Measurements from ENCODE around the gene NXPH1. TPM values are rescaled to one million over a fixed set of nuclear protein-coding genes. Genes with fewer than 3 reads are reported as not detected.

NXPH1 gene
- total and polyA plus RNA-seq, 4 experiments from 2014 or later = not detected

DNA sequence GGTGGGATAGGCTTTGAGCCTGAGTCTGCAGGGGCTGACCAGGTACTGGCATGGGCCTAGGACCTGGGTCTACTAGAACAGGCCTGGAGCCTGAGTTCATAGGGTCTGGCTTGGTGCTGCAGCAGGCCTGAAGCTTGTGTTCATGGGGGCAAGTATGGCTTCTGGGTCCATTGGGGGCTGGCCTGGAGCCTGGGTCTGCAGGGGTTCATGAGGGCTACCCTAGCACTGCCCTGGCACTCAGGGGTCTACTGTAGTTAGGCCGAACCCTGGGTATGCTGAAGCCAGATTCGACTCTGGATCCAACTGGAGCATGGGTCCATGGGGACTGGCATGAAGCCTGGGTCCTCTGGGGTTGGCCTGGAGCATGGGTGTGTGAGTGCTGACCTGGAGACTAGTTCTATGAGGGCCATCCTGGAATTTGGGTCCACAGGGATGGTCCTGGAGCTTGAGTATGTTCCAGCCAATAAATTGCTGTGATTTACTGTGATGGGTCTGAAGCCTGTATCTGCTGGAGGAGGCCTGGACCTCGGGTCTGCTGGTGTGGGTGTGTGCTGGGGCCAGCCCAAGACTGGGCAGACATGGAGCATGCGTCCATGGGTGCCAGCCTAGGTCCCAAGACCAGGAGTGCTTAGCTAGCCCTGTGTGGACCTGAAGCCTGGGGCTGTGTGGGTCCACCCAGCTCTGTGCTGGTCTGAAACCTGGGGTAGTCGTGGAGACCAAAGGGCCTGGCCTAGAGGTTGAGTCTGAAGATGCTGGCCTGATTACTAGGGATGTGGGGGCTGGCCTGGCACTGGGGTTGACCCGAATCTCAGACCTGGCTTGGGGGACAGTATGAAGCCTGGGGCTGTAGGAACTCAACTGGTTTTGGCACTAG lies 235.5 kb downstream of the NXPH1 start:
- Histone ChIP-seq H3K4me1 (ENCODE audit: insufficient read depth, low read length) (no peaks in the 10 kb centered on the region), H3K27me3 (ENCODE audit: insufficient read depth, low read length) (no peaks in the 10 kb centered on the region), H3K27ac (ENCODE audit: low read depth, low read length) (no peak overlapping the region), H3K36me3 (ENCODE audit: insufficient read depth, low read length) (no peaks in the 10 kb centered on the region), H3K4me3 (ENCODE audit: low read length in 2 of 2) (no peak overlapping the region), H3K9me3 (ENCODE audit: control insufficient read depth in 1 of 2, low read length in 2 of 2) (no peaks in the 10 kb centered on the region)
- DNase-seq = no peak
- CTCF ChIA-PET (ENCODE audit: partially characterized antibody) = no interaction called here
- H3K9me3 Mint-ChIP-seq = peaks cover 0 to 19% (median 8%) of the 10 kb centered on the region in 8 donors
- no peak overlapping the region for H3K27ac Mint-ChIP-seq
- H3K27me3 Mint-ChIP-seq = no peaks in the 10 kb centered on the region
- no peaks in the 10 kb centered on the region for H3K36me3 Mint-ChIP-seq
- H3K4me3 Mint-ChIP-seq = no peak overlapping the region
- POLR2A ChIA-PET (ENCODE audit: partially characterized antibody) = no interaction called here
- no peaks in the 10 kb centered on the region for H3K4me1 Mint-ChIP-seq
- intact Hi-C loops (cut with micrococcal nuclease) = no loop called here

GRCh38 chr7:8669501-8669851 lies 236.1 kb downstream of the NXPH1 start:
- ChIA-PET CTCF (ENCODE audit: partially characterized antibody) (no interaction called here), POLR2A (ENCODE audit: partially characterized antibody) (no interaction called here)
- H3K4me3 Mint-ChIP-seq = no peak overlapping the region
- H3K36me3 ChIP-seq (ENCODE audit: insufficient read depth, low read length) = no peaks in the 10 kb centered on the region
- no peaks in the 10 kb centered on the region for H3K27me3 Mint-ChIP-seq
- H3K27ac ChIP-seq (ENCODE audit: low read depth, low read length) = no peak overlapping the region
- no peaks in the 10 kb centered on the region for H3K4me1 Mint-ChIP-seq
- H3K4me1 ChIP-seq (ENCODE audit: insufficient read depth, low read length) = no peaks in the 10 kb centered on the region
- H3K27ac Mint-ChIP-seq = no peak overlapping the region
- H3K27me3 ChIP-seq (ENCODE audit: insufficient read depth, low read length) = no peaks in the 10 kb centered on the region
- H3K9me3 Mint-ChIP-seq = peaks cover 0 to 20% (median 9%) of the 10 kb centered on the region in 8 donors
- H3K9me3 ChIP-seq (ENCODE audit: control insufficient read depth in 1 of 2, low read length in 2 of 2) = no peaks in the 10 kb centered on the region
- no peak overlapping the region for H3K4me3 ChIP-seq (ENCODE audit: low read length in 2 of 2)
- no peaks in the 10 kb centered on the region for H3K36me3 Mint-ChIP-seq
- no peak for DNase-seq
- intact Hi-C loops (cut with micrococcal nuclease) = no loop called here

DNA sequence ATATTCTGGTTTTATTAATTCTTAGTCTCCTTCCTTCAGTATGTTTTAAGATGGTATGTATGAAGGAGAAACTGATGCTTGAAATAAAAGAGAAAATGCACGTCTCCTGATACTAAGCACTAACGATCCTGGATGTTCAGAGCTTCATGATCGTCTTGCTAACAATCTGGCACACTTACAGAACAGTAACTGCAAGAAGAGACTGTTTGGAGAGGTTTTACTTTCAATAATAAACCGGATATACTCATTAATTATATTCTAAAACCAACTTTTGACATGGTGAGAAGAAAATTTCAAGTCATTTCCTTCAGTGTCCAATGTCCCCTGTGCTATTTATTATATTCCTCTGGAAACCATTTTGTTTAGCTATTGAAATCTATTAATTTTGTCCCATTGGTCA lies 251.0 kb downstream of the NXPH1 start:
- POLR2A ChIA-PET (ENCODE audit: partially characterized antibody) = no interaction called here
- no peaks in the 10 kb centered on the region for H3K4me1 ChIP-seq (ENCODE audit: insufficient read depth, low read length)
- intact Hi-C loops (cut with micrococcal nuclease) = no loop called here

DNA sequence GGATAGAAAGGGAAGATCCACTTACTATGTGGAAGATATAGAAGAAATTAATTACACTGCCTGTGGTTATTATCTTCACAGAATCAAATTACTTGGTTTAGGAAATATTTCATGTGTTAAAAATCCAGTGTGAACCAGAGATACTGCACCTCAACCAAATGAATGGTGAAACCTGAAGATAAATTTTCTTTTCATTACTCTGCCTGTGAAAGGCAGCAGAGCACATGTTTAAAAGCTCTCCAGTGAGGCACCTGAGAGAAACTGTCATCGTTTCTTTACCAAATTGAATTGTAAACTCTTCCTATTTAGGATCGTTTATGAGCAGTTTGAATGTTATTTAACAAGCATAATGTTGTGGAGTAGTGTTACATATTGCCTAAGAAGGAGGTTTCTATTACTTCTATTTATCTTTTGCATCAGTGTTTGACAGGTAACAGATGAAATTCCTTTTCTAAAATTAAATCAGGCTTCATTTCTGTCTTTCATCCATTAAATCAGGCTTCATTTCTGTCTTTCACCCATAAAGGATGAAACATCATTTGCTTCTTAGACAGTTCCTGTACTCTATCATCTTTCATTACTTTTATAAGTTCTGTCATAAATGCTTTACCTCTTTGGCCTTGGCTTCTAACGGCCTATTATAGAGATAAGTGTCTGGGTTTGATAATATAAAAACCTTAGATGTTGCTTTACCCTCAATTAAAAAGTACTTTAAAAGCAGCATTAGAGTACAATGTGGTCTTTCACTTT lies 266.6 kb downstream of the NXPH1 start:
- no peaks in the 10 kb centered on the region for H3K36me3 Mint-ChIP-seq
- H3K9me3 Mint-ChIP-seq = peaks cover 0 to 5% (median 0%) of the 10 kb centered on the region in 8 donors

More for the DNA sequence above, 251.0 kb downstream of the NXPH1 start:
- Histone ChIP-seq H3K4me3 (ENCODE audit: low read length in 2 of 2) (no peak overlapping the region), H3K27me3 (ENCODE audit: insufficient read depth, low read length) (no peaks in the 10 kb centered on the region), H3K27ac (ENCODE audit: low read depth, low read length) (no peak overlapping the region), H3K36me3 (ENCODE audit: insufficient read depth, low read length) (no peaks in the 10 kb centered on the region), H3K9me3 (ENCODE audit: control insufficient read depth in 1 of 2, low read length in 2 of 2) (no peaks in the 10 kb centered on the region)
- CTCF ChIA-PET (ENCODE audit: partially characterized antibody) = no interaction called here
- H3K27ac Mint-ChIP-seq = no peak overlapping the region
- no peak overlapping the region for H3K4me3 Mint-ChIP-seq
- H3K4me1 Mint-ChIP-seq = no peaks in the 10 kb centered on the region
- no peaks in the 10 kb centered on the region for H3K36me3 Mint-ChIP-seq
- no peak for DNase-seq
- H3K9me3 Mint-ChIP-seq = peaks cover 0 to 4% (median 0%) of the 10 kb centered on the region in 8 donors
- no peaks in the 10 kb centered on the region for H3K27me3 Mint-ChIP-seq

GRCh38 chr7:8702807-8703206 lies 269.4 kb downstream of the NXPH1 start:
- Mint-ChIP-seq H3K27ac (no peak overlapping the region), H3K4me3 (no peak overlapping the region), H3K4me1 (no peaks in the 10 kb centered on the region), H3K9me3 (peaks cover 0 to 2% (median 0%) of the 10 kb centered on the region in 8 donors), H3K27me3 (no peaks in the 10 kb centered on the region), H3K36me3 (no peaks in the 10 kb centered on the region)
- H3K36me3 ChIP-seq (ENCODE audit: insufficient read depth, low read length) = no peaks in the 10 kb centered on the region
- H3K9me3 ChIP-seq (ENCODE audit: control insufficient read depth in 1 of 2, low read length in 2 of 2) = no peaks in the 10 kb centered on the region
- H3K4me1 ChIP-seq (ENCODE audit: insufficient read depth, low read length) = no peaks in the 10 kb centered on the region
- ChIA-PET POLR2A (ENCODE audit: partially characterized antibody) (no interaction called here), CTCF (ENCODE audit: partially characterized antibody) (no interaction called here)
- no peak overlapping the region for H3K27ac ChIP-seq (ENCODE audit: low read depth, low read length)
- DNase-seq = no peak
- H3K4me3 ChIP-seq (ENCODE audit: low read length in 2 of 2) = no peak overlapping the region
- intact Hi-C loops (cut with micrococcal nuclease) = no loop called here
- H3K27me3 ChIP-seq (ENCODE audit: insufficient read depth, low read length) = no peaks in the 10 kb centered on the region

More for the DNA sequence above, 266.6 kb downstream of the NXPH1 start:
- Histone ChIP-seq H3K4me1 (ENCODE audit: insufficient read depth, low read length) (no peaks in the 10 kb centered on the region), H3K27ac (ENCODE audit: low read depth, low read length) (no peak overlapping the region), H3K36me3 (ENCODE audit: insufficient read depth, low read length) (no peaks in the 10 kb centered on the region), H3K9me3 (ENCODE audit: control insufficient read depth in 1 of 2, low read length in 2 of 2) (no peaks in the 10 kb centered on the region), H3K27me3 (ENCODE audit: insufficient read depth, low read length) (no peaks in the 10 kb centered on the region), H3K4me3 (ENCODE audit: low read length in 2 of 2) (no peak overlapping the region)
- ChIA-PET CTCF (ENCODE audit: partially characterized antibody) (no interaction called here), POLR2A (ENCODE audit: partially characterized antibody) (no interaction called here)
- intact Hi-C loops (cut with micrococcal nuclease) = no loop called here
- Mint-ChIP-seq H3K27ac (no peak overlapping the region), H3K27me3 (no peaks in the 10 kb centered on the region), H3K4me1 (no peaks in the 10 kb centered on the region), H3K4me3 (no peak overlapping the region)
- no peak for DNase-seq

DNA sequence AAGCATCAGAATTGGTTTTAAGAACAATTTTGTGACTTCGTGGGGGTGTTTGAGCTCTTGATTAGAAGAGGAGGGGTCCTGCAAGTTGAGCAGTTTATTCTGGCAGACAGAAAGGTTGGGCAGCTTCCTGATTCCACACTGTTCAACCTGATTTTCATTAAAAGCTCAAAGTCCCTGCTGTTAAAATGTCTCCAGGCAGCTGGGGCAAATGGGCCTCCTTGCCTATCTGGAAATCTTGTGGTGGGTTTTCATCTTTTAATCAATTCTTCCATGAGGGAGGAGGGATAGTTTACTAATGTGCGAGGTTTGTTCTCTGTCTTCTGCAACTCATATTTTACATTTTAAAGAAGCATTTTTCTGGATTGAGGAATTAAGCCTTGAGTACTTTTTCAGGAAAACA lies 276.7 kb downstream of the NXPH1 start:
- no peaks in the 10 kb centered on the region for H3K4me1 ChIP-seq (ENCODE audit: insufficient read depth, low read length)
- CTCF ChIA-PET (ENCODE audit: partially characterized antibody) = no interaction called here
- Mint-ChIP-seq H3K27ac (no peak overlapping the region), H3K9me3 (peaks cover 0 to 7% (median 2%) of the 10 kb centered on the region in 8 donors), H3K36me3 (no peaks in the 10 kb centered on the region), H3K4me1 (no peaks in the 10 kb centered on the region), H3K27me3 (no peaks in the 10 kb centered on the region), H3K4me3 (no peak overlapping the region)
- H3K27me3 ChIP-seq (ENCODE audit: insufficient read depth, low read length) = no peaks in the 10 kb centered on the region
- H3K27ac ChIP-seq (ENCODE audit: low read depth, low read length) = no peak overlapping the region
- no peak for DNase-seq
- no peak overlapping the region for H3K4me3 ChIP-seq (ENCODE audit: low read length in 2 of 2)
- H3K9me3 ChIP-seq (ENCODE audit: control insufficient read depth in 1 of 2, low read length in 2 of 2) = no peaks in the 10 kb centered on the region
- no peaks in the 10 kb centered on the region for H3K36me3 ChIP-seq (ENCODE audit: insufficient read depth, low read length)
- intact Hi-C loops (cut with micrococcal nuclease) = no loop called here
- POLR2A ChIA-PET (ENCODE audit: partially characterized antibody) = no interaction called here

- H3K9me3 Mint-ChIP-seq = peaks cover 0 to 13% (median 2%) of the 10 kb centered on the region in 8 donors
- no peak overlapping the region for H3K27ac Mint-ChIP-seq
- DNase-seq = no peak
- peaks cover 0 to 1% of the 10 kb centered on the region in 2 donors for H3K27me3 Mint-ChIP-seq
- H3K4me3 Mint-ChIP-seq = no peak overlapping the region
- no peaks in the 10 kb centered on the region for H3K9me3 ChIP-seq (ENCODE audit: control insufficient read depth in 1 of 2, low read length in 2 of 2)
- no peaks in the 10 kb centered on the region for H3K36me3 Mint-ChIP-seq
- H3K27ac ChIP-seq (ENCODE audit: low read depth, low read length) = no peak overlapping the region
- intact Hi-C loops (cut with micrococcal nuclease) = no loop called here
- ChIA-PET POLR2A (ENCODE audit: partially characterized antibody) (no interaction called here), CTCF (ENCODE audit: partially characterized antibody) (no interaction called here)
- no peak overlapping the region for H3K4me3 ChIP-seq (ENCODE audit: low read length in 2 of 2)
- H3K27me3 ChIP-seq (ENCODE audit: insufficient read depth, low read length) = no peaks in the 10 kb centered on the region
- H3K36me3 ChIP-seq (ENCODE audit: insufficient read depth, low read length) = no peaks in the 10 kb centered on the region
- no peaks in the 10 kb centered on the region for H3K4me1 Mint-ChIP-seq
- no peaks in the 10 kb centered on the region for H3K4me1 ChIP-seq (ENCODE audit: insufficient read depth, low read length)
These were observed 281.4 kb downstream of the NXPH1 start for GRCh38 chr7:8714791-8715190.

Data from CD4-positive, alpha-beta memory T cell (primary cell).